Umbilical cord (tissue), 2 donors: ENCODE measurements around the gene ALDH16A1. TPM values are rescaled to one million over a fixed set of nuclear protein-coding genes. Genes with fewer than 3 reads are reported as not detected.
A peak's percentile ranks its signal among the peaks of the same experiment; 100 is the strongest.

ENCODE experiments used
- DNase-seq: peaks from one replicate; pipeline ENCODE4 v3.0.0-alpha.2; 2015; ENCODE audit warnings: low spot score
- total RNA-seq: library from RNA; depleted of rRNA; stranded (reverse); fragments of >200 nt; gene quantifications from one replicate; pipeline ENCODE4 v1.2.3, GENCODE V29; 2014; ENCODE audit warnings: low replicate concordance; ENCODE audit not compliant: insufficient read depth

Gene ALDH16A1
- total RNA-seq: 18.3 TPM

GRCh38 chr19:49453013-49453756, at the start of gene ALDH16A1:
Gene ALDH16A1, plus strand, starts transcription at chr19:49453225. Its CDS starts 107 bp downstream, at chr19:49453332.
- DNase-seq: peak; percentile 99

DNA sequence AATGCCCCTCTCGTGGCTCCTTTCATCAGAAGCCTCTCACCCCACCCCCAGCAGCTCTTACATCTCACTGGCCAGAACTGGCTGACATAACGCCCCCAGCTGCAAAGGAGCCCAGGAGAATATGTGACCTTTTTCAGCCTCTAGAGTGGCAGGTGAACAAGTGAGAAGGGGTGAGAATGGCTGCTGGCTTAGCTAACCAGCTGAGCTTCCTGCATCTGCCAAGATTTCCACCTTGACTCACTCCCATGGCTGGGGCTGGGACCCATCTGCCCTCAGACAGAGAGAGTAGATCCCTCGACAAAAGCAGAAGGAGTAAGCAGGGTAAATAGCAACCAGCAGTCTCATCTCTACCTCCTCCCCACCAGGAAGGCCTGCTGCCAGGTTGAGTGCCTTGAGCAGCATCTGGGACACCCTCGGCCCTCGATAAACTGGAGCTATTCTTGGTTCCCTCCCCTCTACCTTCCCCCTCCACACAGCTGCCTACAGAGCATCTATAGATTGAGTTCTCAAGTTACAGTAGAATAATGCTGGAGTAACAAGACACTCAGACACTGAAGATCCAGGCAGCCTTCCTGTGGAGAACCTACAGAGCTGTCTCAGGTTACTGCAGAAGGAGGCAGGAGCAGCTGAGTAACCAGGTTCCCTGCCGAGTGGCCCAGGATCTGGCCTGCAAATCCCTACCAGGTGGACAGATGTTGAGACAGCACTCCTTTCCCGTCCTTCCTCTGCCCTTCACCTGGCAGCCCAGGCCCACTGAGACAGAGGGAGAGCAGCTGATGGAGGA, 49.4 kb upstream of the ALDH16A1 start:
- DNase-seq: no peak

DNA sequence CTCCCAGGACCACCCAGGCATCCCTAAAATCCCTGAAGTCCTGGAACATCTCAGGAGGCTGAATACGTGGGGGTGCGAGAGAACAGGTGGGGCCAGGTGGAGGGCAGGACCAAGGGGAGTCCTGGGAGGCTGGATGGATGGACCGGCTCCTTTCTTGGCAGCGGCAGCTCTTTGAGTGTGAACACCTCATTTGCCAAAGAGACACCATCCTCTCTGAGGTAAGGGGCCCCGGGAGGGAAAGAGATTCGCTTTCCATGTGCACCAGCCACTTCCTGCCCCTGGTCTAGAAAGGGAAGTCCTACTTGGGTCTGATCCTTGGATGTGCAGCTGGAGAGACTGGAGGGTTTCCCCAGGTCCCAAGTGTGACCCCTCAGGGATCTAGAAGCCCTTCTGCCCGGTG, 45.9 kb upstream of the ALDH16A1 start:
- DNase-seq: no peak

- DNase-seq: no peak
Measured at GRCh38 chr19:49407482-49408015, 45.5 kb upstream of the ALDH16A1 start.

GRCh38 chr19:49408816-49409440, 44.1 kb upstream of the ALDH16A1 start:
- DNase-seq: no peak

GRCh38 chr19:49409441-49410029, 43.5 kb upstream of the ALDH16A1 start:
- no peak for DNase-seq

GRCh38 chr19:49411681-49412326, 41.2 kb upstream of the ALDH16A1 start:
- peak; percentile 13 for DNase-seq

GRCh38 chr19:49413348-49413747, 39.7 kb upstream of the ALDH16A1 start:
- DNase-seq: no peak

DNA sequence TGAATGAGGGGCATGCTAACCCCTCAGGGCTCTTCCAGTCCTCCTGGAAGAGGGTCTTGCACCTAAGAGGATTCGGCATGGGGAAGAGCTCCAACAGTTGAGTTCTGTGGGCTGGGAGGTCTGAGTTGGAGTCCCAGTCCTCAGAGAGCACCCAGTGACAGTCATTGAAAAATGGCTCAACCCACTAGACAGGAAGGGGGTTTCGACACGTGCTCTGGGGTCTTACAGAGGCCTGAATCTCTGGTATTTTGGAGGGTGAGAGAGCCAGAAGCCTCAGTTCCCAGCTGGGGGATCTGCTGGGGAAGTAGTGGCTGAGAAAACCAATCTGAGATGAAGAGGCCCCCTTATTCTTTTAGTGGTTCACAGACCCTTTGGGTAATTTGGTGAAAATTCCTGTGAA, 38.8 kb upstream of the ALDH16A1 start:
- no peak for DNase-seq

DNA sequence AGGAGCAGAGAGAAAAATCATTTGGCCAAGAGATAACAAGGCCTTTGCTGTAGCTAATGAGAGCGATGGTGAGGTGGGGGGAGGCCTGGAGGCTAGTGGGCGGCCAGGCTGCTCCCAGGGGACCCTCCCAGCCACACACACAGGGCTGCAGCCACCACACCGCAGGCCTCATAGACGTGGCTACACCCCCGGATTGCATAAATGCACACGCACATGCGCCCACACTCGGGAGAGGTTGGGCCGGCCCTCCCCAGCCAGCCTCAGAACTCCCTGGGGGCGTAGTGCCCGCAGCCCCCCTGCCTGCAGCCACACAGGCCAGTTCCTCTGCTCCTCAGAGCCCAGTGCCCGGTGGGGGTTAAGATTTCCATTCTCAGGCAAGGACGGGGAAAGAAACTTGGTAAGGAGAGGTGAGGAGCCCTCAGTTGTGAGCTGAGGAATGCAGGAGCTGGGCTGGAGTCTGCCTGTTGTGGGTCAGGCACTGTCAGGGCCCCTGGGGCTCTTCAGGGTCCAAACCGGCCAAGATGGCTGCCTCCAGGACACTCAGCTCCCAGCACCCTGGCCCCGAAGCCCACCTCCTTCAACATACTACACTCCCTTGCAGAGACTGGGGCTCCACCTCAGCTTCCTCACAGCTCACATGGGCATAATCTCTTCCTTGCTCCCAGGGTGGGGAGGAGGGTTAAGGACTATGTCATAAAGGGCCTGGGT, 37.8 kb upstream of the ALDH16A1 start:
- DNase-seq: no peak

- no peak for DNase-seq
Measured at GRCh38 chr19:49415810-49416200, 37.2 kb upstream of the ALDH16A1 start.

DNA sequence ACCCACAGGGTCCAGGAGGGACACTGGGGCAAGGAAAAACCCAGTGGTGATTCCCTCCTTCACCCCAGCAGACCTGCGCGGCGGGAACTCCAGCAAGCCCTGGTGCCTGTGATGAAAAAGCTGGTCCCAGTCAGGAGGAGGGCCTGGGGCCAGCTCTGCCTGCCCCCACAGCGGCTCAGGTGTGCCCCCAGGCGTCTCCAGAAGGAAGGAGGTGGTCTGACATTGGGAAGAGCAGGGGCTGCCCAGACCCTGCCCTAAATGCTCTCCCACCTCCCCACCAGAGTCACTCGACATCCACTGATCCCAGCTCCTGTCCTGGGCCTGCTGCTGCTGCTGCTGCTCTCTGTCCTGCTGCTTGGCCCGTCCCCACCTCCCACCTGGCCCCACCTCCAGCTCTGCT, 35.9 kb upstream of the ALDH16A1 start:
- no peak for DNase-seq

- DNase-seq: no peak
Measured at GRCh38 chr19:49418511-49418910, 34.5 kb upstream of the ALDH16A1 start.

- no peak for DNase-seq
Measured at GRCh38 chr19:49419173-49419572, 33.9 kb upstream of the ALDH16A1 start.

GRCh38 chr19:49420227-49420626, 32.8 kb upstream of the ALDH16A1 start:
- no peak for DNase-seq

- DNase-seq: peak; percentile 78
Measured at GRCh38 chr19:49421039-49421877, 31.8 kb upstream of the ALDH16A1 start.

GRCh38 chr19:49421878-49422202, 31.2 kb upstream of the ALDH16A1 start:
- no peak for DNase-seq

GRCh38 chr19:49422407-49423070, 30.5 kb upstream of the ALDH16A1 start:
- DNase-seq: no peak
